K562 (cell line): ENCODE results near the gene UBXN1. TPM values are rescaled to one million over a fixed set of nuclear protein-coding genes. Genes with fewer than 3 reads are reported as not detected.

ENCODE experiments used
- CCAR2 ChIP-seq: fragments of 200-400 bp; formaldehyde crosslinking; IDR thresholded peaks from 2 replicates; pipeline ENCODE4 v1.6.1; 2017; ENCODE audit warnings: mild to moderate bottlenecking, low read depth, low read length
- HLTF ChIP-seq: fragments of 450-650 bp; IDR thresholded peaks from 2 replicates; pipeline ENCODE4 v1.6.1; 2016
- HMG20A ChIP-seq: fragments of 450-650 bp; formaldehyde crosslinking; conservative IDR thresholded peaks from 2 replicates; pipeline ENCODE4 v1.4.0; 2020; ENCODE audit warnings: mild to moderate bottlenecking, mixed read lengths
- HNRNPUL1 ChIP-seq: fragments of 200-400 bp; formaldehyde crosslinking; IDR thresholded peaks from 2 replicates; pipeline ENCODE4 v1.6.1; 2017; ENCODE audit warnings: low read length
- HOXB6 ChIP-seq: fragments of 250-450 bp; sonication (Bioruptor Pico); IDR thresholded peaks from 2 replicates; pipeline ENCODE4 v1.5.1; 2022; ENCODE audit warnings: mild to moderate bottlenecking, borderline replicate concordance
- MTA2 ChIP-seq: fragments of 450-650 bp; IDR thresholded peaks from 2 replicates; pipeline ENCODE4 v1.6.1; 2016; ENCODE audit warnings: low read depth
- NCOA6 ChIP-seq: fragments of 450-650 bp; IDR thresholded peaks from 2 replicates; pipeline ENCODE4 v1.6.1; 2017; ENCODE audit warnings: mild to moderate bottlenecking
- NCOR1 ChIP-seq: fragments of 450-650 bp; IDR thresholded peaks from 2 replicates; pipeline ENCODE4 v1.6.1; 2016; ENCODE audit warnings: mild to moderate bottlenecking, moderate library complexity
- NR2C2 ChIP-seq, 2 experiments: fragments of 200-800 bp in 1 of 2; sonication (Bioruptor generic) in 1 of 2; sonication (generic) in 1 of 2; formaldehyde crosslinking in 1 of 2; IDR thresholded peaks; 2 replicates each; pipeline versions ENCODE4 v1.6.1 to v1.8.0; 2016 to 2022; ENCODE audit warnings: mild to moderate bottlenecking in 1 of 2, missing compliant biosample characterization in 1 of 2, missing genetic modification characterization in 1 of 2, missing genetic modification reagents in 1 of 2
- POU5F1 ChIP-seq: fragments of 150-350 bp; IDR thresholded peaks from 2 replicates; pipeline ENCODE4 v1.6.1; 2014; ENCODE audit warnings: borderline replicate concordance, low read length, low read depth, mild to moderate bottlenecking; ENCODE audit not compliant: partially characterized antibody
- RBM17 ChIP-seq: fragments of 200-400 bp; formaldehyde crosslinking; IDR thresholded peaks from 2 replicates; pipeline ENCODE4 v1.6.1; 2017; ENCODE audit warnings: low read depth, mild to moderate bottlenecking, low read length, borderline replicate concordance
- RBM39 ChIP-seq: fragments of 200-400 bp; formaldehyde crosslinking; optimal IDR thresholded peaks from 2 replicates; pipeline ENCODE3; 2018; ENCODE audit warnings: low read depth, low read length
- SAFB2 ChIP-seq: fragments of 200-400 bp; formaldehyde crosslinking; IDR thresholded peaks from 2 replicates; pipeline ENCODE4 v1.6.1; 2018; ENCODE audit warnings: borderline replicate concordance, low read length, low read depth, moderate library complexity; ENCODE audit not compliant: severe bottlenecking
- ZC3H8 ChIP-seq: fragments of 450-650 bp; IDR thresholded peaks from 2 replicates; pipeline ENCODE4 v1.6.1; 2017
- ZNF324 ChIP-seq: fragments of 250-450 bp; sonication (Bioruptor Pico); IDR thresholded peaks from 2 replicates; pipeline ENCODE4 v1.4.0; 2020; ENCODE audit warnings: mild to moderate bottlenecking
- polyA plus RNA-seq, 8 experiments: library from polyadenylated mRNA; depleted of rRNA in 4 of 8; stranded (reverse) in 5 of 8; unstranded in 3 of 8; fragments of >200 nt; fragmentation: Nextera tagmentation in 2 of 8; fragmentation: Illumina TruSeq in 1 of 8; extraction: Ambion mirVana in 2 of 8; extraction: Trizol in 1 of 8; gene quantifications; 2 replicates each; pipeline versions ENCODE4 v1.2.1 to v1.2.3, GENCODE V29; 2011 to 2014; ENCODE audit warnings: inconsistent platforms in 1 of 8, missing spikeins in 1 of 8
- total RNA-seq, 7 experiments: library from RNA; depleted of rRNA in 6 of 7; stranded (reverse); fragments of >200 nt in 6 of 7; fragmentation: Illumina TruSeq in 2 of 7; extraction: Trizol in 2 of 7; gene quantifications; 2 replicates each; pipeline versions ENCODE4 v1.2.1 to v1.2.3, GENCODE V29; 2011 to 2021; ENCODE audit warnings: low replicate concordance in 1 of 7
- TF ChIP-seq, protein P1 (sequence below): sonication (generic); formaldehyde crosslinking; IDR thresholded peaks from 2 replicates; pipeline ENCODE4 v1.8.0; 2023; ENCODE audit warnings: mild to moderate bottlenecking, missing genetic modification reagents
- TF ChIP-seq, protein P2 (sequence below): IDR thresholded peaks from 2 replicates; pipeline ENCODE4 v1.6.1; 2016; ENCODE audit warnings: missing genetic modification characterization, missing compliant biosample characterization
- TF ChIP-seq, protein P3 (sequence below): sonication (generic); formaldehyde crosslinking; IDR thresholded peaks from 2 replicates; pipeline ENCODE4 v1.8.1; 2023; ENCODE audit warnings: mild to moderate bottlenecking, missing genetic modification reagents
- TF ChIP-seq, protein P4 (sequence below): fragments of 250-450 bp; sonication (Bioruptor Pico); IDR thresholded peaks from 2 replicates; pipeline ENCODE4 v1.9.0; 2021; ENCODE audit warnings: mild to moderate bottlenecking

The UBXN1 gene
- total and polyA plus RNA-seq, 9 of the 15 experiments (the other 6 are each of a cell fraction or from before 2014, with no cell fraction given): 4.8 to 263 (median 99.7) TPM

DNA sequence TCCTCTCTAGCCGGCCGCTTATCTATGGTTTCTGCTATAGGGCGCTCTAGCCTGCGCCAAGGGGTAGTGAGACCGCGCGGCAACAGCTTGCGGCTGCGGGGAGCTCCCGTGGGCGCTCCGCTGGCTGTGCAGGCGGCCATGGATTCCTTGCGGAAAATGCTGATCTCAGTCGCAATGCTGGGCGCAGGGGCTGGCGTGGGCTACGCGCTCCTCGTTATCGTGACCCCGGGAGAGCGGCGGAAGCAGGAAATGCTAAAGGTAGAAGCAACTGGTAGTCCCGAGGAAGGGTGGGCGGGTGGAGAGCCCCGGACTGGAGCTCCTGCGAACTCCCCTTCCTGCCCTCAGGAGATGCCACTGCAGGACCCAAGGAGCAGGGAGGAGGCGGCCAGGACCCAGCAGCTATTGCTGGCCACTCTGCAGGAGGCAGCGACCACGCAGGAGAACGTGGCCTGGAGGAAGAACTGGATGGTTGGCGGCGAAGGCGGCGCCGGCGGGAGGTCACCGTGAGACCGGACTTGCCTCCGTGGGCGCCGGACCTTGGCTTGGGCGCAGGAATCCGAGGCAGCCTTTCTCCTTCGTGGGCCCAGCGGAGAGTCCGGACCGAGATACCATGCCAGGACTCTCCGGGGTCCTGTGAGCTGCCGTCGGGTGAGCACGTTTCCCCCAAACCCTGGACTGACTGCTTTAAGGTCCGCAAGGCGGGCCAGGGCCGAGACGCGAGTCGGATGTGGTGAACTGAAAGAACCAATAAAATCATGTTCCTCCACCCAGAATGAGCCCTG lies 7.1 kb downstream of the UBXN1 start, which contains the start of the genes LBHD1 and UQCC3 (continued):
- TF ChIP-seq, protein P1, sequence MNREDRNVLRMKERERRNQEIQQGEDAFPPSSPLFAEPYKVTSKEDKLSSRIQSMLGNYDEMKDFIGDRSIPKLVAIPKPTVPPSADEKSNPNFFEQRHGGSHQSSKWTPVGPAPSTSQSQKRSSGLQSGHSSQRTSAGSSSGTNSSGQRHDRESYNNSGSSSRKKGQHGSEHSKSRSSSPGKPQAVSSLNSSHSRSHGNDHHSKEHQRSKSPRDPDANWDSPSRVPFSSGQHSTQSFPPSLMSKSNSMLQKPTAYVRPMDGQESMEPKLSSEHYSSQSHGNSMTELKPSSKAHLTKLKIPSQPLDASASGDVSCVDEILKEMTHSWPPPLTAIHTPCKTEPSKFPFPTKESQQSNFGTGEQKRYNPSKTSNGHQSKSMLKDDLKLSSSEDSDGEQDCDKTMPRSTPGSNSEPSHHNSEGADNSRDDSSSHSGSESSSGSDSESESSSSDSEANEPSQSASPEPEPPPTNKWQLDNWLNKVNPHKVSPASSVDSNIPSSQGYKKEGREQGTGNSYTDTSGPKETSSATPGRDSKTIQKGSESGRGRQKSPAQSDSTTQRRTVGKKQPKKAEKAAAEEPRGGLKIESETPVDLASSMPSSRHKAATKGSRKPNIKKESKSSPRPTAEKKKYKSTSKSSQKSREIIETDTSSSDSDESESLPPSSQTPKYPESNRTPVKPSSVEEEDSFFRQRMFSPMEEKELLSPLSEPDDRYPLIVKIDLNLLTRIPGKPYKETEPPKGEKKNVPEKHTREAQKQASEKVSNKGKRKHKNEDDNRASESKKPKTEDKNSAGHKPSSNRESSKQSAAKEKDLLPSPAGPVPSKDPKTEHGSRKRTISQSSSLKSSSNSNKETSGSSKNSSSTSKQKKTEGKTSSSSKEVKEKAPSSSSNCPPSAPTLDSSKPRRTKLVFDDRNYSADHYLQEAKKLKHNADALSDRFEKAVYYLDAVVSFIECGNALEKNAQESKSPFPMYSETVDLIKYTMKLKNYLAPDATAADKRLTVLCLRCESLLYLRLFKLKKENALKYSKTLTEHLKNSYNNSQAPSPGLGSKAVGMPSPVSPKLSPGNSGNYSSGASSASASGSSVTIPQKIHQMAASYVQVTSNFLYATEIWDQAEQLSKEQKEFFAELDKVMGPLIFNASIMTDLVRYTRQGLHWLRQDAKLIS (CRISPR knock-in tag): peak; percentile 72; the same call in 1 of the 2 replicates
- no peak; the same call in 1 of the 2 replicates for TF ChIP-seq NR2C2 (CRISPR knock-in tag; IDR thresholded peaks at IDR 0.05)
- peak; percentile 93 for TF ChIP-seq NR2C2 (tag; IDR thresholded peaks at IDR 0.05)
- TF ChIP-seq RBM39: no peak
- TF ChIP-seq MTA2: no peak
- no peak for TF ChIP-seq HMG20A (CRISPR knock-in tag)
- no peak for TF ChIP-seq HNRNPUL1
- no peak for TF ChIP-seq RBM17
- TF ChIP-seq HOXB6 (CRISPR knock-in tag): no peak
- TF ChIP-seq SAFB2: no peak
- TF ChIP-seq, protein P2, sequence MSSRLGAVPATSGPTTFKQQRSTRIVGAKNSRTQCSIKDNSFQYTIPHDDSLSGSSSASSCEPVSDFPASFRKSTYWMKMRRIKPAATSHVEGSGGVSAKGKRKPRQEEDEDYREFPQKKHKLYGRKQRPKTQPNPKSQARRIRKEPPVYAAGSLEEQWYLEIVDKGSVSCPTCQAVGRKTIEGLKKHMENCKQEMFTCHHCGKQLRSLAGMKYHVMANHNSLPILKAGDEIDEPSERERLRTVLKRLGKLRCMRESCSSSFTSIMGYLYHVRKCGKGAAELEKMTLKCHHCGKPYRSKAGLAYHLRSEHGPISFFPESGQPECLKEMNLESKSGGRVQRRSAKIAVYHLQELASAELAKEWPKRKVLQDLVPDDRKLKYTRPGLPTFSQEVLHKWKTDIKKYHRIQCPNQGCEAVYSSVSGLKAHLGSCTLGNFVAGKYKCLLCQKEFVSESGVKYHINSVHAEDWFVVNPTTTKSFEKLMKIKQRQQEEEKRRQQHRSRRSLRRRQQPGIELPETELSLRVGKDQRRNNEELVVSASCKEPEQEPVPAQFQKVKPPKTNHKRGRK (tag): no peak
- no peak for TF ChIP-seq CCAR2
- TF ChIP-seq NCOR1: peak; percentile 13
- TF ChIP-seq, protein P3, sequence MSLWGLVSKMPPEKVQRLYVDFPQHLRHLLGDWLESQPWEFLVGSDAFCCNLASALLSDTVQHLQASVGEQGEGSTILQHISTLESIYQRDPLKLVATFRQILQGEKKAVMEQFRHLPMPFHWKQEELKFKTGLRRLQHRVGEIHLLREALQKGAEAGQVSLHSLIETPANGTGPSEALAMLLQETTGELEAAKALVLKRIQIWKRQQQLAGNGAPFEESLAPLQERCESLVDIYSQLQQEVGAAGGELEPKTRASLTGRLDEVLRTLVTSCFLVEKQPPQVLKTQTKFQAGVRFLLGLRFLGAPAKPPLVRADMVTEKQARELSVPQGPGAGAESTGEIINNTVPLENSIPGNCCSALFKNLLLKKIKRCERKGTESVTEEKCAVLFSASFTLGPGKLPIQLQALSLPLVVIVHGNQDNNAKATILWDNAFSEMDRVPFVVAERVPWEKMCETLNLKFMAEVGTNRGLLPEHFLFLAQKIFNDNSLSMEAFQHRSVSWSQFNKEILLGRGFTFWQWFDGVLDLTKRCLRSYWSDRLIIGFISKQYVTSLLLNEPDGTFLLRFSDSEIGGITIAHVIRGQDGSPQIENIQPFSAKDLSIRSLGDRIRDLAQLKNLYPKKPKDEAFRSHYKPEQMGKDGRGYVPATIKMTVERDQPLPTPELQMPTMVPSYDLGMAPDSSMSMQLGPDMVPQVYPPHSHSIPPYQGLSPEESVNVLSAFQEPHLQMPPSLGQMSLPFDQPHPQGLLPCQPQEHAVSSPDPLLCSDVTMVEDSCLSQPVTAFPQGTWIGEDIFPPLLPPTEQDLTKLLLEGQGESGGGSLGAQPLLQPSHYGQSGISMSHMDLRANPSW: no peak
- no peak; the same call in 1 of the 2 replicates for TF ChIP-seq ZNF324 (CRISPR knock-in tag)
- TF ChIP-seq ZC3H8: 0 out of 2 replicates have a peak, but pooled peaks have one; percentile 60
- TF ChIP-seq NCOA6: no peak; the same call in 1 of the 2 replicates
- TF ChIP-seq, protein P4, sequence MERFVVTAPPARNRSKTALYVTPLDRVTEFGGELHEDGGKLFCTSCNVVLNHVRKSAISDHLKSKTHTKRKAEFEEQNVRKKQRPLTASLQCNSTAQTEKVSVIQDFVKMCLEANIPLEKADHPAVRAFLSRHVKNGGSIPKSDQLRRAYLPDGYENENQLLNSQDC (CRISPR knock-in tag): 0 out of 2 replicates have a peak, but pooled peaks have one; percentile 13
- TF ChIP-seq POU5F1: peak; percentile 8
- TF ChIP-seq HLTF: no peak
